Hematopoietic multipotent progenitor cell treated with erythropoietin and hydrocortisone succinate and interleukin-3 and kit ligand, for 15 days (in vitro differentiated cells): Measurements from ENCODE around the gene BECN2.

ENCODE experiments used
- DNase-seq: peaks from one replicate; pipeline ENCODE4 v3.0.0-alpha.2; 2015; ENCODE audit warnings: low spot score

Gene BECN2, protein sequence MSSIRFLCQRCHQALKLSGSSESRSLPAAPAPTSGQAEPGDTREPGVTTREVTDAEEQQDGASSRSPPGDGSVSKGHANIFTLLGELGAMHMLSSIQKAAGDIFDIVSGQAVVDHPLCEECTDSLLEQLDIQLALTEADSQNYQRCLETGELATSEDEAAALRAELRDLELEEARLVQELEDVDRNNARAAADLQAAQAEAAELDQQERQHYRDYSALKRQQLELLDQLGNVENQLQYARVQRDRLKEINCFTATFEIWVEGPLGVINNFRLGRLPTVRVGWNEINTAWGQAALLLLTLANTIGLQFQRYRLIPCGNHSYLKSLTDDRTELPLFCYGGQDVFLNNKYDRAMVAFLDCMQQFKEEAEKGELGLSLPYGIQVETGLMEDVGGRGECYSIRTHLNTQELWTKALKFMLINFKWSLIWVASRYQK

DNA sequence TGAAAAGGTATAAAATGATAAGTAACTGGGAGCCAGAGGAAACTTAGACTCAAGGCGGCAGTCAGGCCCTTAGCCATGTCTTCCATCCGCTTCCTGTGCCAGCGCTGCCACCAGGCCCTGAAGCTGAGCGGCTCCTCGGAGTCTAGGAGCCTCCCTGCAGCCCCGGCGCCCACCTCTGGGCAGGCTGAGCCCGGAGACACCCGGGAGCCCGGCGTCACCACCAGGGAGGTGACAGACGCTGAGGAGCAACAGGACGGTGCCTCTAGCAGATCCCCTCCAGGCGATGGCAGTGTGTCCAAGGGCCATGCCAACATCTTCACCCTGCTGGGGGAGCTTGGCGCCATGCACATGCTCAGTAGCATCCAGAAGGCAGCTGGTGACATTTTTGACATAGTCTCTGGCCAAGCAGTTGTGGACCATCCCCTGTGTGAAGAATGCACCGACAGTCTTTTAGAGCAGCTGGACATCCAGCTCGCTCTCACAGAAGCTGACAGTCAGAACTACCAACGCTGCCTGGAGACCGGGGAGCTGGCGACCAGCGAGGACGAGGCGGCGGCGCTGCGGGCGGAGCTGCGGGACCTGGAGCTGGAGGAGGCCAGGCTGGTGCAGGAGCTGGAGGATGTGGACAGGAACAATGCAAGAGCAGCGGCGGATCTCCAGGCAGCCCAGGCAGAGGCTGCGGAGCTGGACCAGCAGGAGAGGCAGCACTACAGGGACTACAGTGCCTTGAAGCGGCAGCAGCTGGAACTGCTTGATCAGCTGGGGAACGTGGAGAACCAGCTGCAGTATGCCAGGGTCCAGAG lies at the start of gene BECN2:
Gene BECN2 (plus strand): TSS at position 76 of the 803 bp plus-strand sequence. CDS start 0 bp downstream, at position 76.
- no peak for DNase-seq

DNA sequence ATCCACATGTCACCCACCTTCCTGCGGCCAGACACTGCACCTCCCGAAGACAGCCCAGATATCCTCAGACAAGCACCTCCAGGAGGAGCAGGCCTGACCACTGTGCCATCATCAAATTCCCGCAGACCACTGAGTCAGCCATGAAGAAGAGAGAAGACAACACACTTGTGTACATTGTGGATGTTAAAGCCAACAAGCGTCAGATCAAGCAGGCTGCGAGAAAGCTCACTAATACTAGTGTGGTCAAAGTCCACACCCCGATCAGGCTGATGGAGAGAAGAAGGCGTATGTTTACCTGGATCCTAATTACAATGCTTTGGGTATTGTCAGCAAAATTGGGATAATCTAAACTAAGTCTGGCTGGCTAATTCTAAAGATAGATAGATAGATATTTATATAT lies 41.4 kb upstream of the BECN2 start:
- DNase-seq: no peak

DNA sequence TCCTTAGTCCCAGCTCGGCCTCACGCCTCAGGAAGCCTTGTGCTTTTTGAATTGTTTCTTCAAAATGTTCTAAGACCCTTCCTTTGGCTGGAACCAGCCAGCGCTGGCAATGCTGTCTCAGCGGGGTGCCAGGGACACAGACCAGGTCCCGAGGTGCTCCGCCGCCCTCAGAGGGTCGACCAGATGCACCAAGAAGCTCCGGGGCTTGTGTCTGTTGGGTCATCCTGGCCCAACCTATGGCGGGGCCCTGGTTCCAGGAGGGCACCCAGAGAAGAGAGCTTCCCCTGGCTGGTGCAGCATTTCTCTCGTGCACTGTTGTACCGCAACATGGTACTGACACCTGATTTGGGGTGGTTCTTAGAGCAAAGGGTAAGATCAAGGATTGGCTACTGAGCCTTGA lies 40.1 kb upstream of the BECN2 start:
- DNase-seq: no peak

DNA sequence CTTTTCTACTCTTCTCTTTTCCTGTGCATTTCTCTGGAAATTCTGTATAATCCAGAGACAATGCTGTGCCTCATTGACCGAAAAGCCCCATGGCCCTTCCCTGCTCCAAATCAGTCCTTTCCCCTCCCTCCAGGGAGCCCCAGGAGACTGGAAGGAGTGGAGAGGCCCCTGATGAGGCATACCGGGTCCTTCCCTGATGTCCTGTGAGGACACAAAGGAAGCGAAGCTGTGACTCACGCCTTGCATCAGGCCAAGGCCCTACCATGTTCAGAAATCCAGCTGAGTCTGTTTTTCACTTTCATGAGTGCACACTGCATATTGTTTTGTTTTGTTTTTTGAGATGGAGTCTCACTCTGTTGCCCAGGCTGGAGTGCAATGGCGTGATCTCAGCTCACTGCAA lies 38.7 kb upstream of the BECN2 start:
- DNase-seq: no peak

DNA sequence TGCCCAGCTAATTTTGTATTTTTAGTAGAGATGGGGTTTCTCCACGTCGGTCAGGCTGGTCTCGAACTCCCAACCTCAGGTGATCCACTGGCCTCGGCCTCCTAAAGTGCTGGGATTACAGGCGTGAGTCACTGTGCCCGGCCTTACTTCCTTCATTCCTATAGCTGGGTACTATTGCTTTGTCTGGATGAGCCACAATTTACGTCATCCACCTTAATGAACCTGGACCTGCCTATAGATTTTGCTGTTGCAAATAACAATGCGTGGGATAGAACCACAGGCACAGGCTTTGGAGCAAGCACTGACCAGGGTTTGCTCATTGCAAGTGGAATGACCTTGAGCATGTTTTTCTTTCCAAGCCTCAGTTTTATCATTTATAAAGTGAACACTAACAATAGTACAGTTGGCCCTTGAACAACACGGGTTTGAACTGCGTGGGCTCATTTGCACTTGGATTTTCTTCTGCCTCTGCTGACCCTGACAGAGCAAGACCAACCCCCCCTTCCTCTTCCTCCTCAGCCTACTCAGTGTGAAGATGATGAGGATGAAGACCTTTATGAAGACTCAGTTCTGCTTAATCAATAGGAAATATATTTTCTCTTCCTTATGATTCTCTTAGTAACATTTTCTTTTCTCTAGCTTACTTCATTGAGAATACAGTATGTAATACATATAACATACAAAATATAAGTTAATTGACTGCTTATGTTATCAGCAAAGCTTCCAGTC lies 33.3 kb upstream of the BECN2 start:
- DNase-seq: no peak

DNA sequence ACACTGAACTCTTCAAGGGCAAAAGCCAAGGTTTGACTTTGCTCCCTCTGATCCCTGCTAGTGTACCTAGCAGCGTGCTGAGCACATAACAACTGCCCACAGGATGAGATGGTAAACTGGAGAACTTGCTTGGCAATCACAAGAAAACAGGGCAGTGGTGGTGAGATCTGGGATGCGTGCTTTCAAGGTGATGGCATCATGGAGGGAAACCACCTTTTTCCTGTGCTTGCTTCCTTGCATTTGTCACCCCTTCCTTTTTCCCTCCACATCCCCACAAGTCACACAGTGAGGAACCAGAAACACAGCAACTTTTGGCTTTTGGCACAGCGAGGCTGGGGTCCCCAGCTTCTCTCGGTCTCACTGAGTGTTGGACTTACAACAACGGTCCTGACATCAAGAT lies 31.4 kb upstream of the BECN2 start:
- no peak for DNase-seq

DNA sequence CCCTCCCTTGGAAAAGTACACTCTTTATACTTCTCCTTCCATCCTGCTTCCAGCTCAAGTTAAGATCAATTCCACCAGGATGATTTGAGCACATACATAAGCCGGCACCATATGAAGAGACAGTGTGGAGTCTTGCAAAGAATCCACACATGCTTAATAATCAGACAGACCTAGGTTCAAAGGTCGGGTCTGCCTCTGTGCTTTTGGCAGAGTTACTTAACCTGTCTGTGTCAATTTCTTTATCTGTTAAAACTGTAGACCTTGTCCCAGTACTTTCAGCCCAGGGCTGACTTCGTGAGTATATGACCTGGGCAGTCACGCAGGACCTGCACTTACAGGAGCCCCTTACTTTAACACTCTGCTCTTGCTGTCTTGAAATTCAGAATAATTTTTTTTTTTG lies 30.2 kb upstream of the BECN2 start:
- no peak for DNase-seq

DNA sequence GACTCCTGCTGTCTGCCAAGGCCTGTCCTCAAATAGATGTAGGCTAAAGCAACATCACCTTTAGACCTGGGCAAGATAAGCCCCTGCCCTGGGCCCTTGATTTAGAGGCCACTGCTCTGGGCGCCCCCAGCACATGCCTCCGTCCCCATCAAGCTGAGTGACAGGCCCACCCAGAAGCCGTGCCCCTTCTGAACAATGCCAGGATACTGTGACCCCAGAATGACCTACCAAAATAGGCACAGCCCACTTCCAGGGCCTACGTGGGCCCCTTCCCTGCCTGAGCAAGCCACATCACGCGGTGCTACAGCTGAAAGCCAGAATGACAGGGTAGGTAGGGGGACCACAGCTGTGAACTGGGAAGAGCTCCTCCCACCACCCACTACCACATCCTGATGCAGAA lies 24.7 kb upstream of the BECN2 start:
- DNase-seq: no peak

DNA sequence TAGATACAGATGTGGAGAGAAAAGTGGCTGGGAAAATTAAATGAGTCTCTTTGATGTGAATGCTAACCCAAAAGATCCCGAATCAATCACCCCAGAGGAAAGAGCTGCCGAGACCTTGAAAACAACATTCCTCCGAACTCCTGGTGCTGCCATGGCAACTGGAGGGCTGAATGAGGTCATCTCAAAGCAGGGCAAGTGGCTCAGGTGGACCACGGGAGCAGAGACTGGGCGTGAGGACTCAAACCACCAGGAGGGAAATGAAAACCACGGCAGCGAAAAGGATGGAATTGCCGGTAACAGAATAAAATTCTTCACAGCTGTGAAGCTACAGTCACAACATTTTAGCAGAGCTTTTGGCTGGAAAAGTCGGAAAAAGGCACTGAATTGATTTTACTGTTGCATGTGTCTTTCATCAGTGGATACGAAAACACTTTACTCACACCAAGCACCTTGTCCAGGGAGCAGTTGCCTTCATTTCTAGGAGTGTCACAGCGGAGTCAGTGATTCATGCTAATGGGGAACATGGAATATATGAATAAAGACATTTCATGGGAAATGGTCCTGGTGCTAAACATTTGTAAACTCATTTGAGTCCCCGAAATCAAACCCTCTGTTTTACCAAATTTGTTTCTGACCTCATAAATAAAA lies 23.2 kb upstream of the BECN2 start:
- DNase-seq: no peak

DNA sequence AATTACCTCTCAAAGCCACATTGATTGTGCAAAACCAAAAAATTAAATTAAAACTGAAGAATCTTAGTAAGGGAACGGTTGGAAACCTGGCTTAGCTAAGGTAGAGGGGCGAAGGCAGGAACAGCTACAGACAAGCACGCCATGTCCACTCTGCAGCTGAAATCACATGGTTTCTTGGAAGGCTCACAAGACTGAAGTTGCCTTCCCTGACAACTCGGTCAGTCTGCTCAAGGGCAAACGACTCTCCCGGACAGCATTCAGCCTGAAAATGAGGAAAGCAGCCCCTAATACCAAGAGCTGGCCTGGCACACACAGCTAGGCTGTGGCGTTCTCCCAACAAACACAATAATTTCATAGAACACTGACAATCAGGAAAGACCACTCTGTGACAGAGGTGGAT lies 22.7 kb upstream of the BECN2 start:
- DNase-seq: no peak

DNA sequence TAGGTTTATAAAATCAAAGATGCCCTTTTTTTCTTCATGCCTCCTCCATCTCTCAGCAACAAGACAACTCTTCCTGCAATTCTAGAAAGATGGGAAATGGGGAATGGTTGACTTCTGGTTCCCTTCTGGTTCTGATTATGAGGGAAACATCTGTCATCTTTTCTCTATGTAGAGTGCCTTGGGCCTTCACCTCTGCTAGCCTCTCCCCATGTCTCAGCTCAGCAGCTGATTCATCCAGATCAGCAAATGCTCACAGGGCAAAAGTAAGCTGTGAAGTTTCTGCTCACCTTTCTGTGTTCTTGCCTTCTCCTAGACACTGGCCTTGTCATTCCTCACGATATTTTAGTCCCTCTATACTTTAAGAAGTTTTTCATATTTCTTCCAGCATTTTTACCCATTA lies 17.8 kb upstream of the BECN2 start:
- DNase-seq: no peak

DNA sequence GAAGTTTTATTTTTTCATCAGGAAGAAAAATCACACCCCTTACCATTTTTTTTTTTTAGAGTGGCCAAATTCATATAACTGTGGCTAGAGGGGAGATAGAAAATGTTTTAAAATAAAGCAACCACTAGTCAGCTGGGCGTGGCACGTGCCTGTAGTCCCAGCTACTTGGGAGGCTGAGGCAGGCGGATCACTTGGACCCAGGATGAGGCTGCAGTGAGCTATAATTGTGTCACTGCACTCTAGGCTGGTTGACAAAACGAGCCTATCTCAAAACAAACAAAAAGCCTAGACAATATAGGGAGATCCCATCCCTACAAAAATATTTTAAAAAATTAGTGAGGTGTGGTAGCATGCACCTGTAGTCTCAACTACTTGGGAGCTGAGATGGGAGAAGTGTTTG lies 14.8 kb upstream of the BECN2 start:
- DNase-seq: no peak

DNA sequence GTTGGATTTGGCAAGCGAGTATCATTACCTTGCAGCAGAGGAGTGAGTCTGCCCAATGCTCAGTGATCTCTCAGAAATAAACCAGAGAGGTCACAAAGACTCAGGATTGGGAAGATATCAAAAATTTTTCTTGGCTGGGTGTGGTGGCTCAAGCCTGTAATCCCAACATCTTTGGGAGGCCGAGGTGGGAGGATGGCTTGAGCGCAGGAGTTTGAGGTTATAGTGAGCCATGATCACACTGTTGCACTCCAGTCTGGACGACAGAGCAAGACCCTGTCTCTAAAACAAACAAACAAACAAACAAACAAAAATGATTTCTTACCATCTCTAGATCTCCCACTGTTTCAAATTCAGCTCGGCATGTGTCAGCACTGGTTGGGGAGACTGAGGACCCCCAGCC lies 13.3 kb upstream of the BECN2 start:
- no peak for DNase-seq

DNA sequence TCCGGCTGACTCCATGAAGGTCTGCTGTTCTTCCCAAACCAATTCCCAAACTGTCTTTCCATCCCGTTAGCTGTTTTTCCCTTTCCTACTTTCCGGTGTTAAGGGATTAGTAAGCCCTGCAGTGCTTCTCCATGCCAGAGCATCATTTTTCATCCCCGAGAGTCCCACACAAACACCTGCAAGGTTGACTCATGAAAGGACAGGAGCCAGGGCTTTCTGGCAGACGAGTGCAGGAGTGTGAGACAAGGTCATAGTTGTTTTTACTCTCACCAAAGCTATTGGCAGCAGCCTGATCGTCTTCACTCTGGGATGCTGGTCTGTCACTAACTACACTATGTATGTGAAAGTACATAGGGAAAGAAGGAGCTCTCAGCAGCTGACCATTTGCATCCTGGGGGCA lies 10.2 kb upstream of the BECN2 start:
- DNase-seq: no peak

DNA sequence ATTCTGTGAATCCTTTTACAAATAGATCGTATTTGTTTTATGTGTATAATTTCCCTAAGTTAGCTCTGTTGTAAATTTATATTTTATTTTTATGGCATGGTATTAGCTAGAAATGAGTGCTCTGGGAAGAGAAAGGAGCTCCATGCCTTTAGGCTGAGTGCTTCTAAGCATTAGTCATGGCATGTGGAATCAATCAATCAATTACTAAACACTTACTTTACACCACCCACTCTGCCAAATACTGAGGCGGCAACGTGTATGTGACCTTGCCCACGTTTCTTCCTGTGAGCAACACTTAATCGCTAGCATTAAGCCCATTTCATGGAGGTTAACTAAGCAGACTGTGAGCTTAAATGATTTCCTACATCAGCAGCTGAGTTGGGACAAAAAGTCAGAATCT lies 7.2 kb upstream of the BECN2 start:
- DNase-seq: no peak

DNA sequence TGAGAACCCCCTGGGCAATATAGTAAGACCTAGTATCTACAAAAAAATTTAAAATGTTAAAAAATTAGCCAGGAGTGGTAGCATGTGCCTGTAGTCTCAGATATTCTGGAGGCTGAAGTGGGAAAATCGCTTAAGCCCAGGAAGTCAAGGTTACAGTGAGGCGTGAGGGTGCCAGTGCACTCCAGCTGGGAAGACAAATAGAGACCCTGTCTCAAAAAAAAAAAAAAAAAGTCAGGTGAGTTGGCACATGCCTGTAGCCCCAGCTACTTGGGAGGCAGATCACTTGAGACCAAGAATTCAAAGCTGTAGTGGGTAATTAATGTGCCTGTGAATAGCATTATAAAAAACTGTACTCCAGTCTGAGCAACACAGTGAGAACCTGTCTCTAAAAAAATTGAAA lies 4.6 kb downstream of the BECN2 start:
- no peak for DNase-seq

DNA sequence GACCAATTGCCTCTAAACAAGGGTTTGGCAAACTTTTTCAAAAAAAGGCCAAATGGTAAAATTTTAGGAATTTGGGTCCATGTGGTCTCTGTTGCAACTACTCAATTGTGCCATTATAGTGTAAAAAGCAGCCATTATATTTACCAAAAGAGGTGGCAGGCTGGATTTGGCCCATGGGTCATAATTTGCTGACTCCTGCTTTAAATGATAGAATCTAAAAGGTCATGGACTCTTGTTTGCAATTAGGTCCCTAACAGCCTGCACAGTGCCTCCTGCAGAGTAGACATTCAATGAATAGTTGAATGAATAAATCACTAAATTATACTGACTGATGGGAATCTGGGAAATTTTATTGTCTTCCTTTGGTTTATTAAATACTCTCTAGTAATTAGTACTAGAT lies 6.2 kb downstream of the BECN2 start:
- no peak for DNase-seq

DNA sequence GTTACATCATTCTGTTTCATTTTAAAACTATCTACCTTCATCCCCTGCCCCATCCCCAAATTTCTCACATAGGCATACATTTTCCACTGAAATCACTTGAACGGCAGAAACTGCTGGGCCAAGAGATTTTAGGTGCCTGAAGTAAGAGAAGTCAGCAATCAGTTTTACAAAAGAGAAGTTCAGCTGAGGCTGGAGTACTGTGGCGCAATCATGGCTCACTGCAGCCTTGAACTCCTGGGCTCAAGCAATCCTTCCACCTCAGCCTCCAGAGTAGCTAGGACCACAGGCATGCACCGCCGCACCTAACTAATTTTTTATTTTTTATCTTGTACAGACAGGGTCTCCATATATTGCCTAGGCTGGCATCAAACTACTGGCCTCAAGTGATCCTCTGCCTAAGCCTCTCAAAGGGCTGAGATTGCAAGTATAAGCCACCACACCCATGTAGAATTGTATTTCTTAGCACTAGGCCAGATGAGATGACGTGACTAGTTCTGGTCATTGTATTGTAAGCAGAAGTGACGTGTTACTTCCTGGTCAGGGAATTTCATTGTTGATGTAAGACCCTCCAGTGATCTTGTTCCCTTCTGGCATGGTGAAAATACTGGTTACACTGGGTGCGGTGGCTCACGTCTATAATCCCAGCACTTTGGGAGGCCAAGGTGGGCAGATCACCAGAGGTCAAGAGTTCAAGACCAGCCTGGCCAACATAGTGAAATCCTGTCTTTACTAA lies 7.1 kb downstream of the BECN2 start:
- DNase-seq: no peak

DNA sequence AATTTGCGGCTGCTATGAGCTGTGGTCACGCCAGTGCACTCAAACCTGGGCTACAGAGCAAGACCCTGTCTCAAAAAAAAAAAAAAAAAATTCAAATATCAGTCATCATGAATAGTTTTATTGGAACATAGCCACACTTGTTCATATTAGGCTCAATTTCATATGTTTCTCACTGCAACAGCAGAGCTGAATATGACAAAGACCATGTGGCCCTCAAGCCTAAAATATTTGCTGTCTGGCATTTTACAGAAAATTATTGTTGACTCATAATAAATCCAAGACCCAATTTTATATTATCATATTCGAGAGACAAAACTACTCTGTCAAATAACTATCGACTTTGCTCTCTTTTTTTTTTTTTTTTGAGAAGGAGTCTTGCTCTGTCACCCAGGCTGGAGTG lies 11.0 kb downstream of the BECN2 start:
- no peak for DNase-seq

DNA sequence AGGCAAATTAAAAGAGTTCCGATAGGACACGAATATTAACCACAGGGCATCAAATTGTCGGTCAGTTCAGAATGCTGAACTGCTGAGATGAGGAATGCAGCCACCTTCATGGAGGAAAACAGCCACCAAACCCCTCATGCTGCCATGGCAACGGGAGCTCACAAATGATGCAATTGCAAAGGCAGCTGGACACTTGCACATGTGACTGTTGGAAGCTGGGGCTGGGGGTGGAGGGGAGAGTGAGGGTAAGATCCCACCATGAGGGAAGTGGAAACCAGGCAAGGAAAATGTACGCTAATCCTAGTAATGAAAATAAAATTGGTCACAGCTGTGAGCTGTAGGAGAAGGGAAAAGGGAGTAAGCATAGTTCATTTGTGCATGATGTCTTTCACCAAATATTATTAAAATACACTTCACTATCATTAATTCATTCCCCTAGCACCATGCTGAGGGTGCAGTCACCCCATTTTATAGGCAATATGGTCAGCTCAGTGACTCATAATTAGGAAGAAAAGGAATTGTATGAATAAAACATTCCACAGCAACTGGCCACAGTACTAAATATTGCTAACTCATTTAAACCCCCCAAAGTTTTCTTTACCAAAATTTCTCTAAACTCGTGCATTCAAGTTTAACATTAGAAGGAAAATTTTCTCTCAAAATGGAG lies 15.3 kb downstream of the BECN2 start:
- no peak for DNase-seq

DNA sequence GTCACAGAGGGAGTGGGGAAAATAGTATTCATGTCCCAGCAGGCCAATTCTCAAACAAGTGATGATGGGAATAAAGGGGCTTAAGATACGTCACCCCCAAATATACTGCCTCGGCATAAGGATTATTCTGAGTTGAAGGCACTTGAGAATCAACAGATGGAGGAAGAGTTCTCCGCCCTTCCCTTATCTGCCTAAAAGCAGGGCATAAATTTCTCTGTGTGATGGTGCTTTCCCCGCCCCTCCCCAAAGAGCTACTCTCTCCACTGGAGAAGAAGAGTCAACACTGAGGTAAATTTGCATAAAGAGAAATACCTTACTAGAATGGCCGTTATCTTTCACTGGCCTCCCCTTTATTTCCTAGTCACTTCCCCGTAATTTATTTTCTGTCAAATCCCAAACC lies 18.7 kb downstream of the BECN2 start:
- no peak for DNase-seq
